ENCODE results near the gene TRPC6.

DNA sequence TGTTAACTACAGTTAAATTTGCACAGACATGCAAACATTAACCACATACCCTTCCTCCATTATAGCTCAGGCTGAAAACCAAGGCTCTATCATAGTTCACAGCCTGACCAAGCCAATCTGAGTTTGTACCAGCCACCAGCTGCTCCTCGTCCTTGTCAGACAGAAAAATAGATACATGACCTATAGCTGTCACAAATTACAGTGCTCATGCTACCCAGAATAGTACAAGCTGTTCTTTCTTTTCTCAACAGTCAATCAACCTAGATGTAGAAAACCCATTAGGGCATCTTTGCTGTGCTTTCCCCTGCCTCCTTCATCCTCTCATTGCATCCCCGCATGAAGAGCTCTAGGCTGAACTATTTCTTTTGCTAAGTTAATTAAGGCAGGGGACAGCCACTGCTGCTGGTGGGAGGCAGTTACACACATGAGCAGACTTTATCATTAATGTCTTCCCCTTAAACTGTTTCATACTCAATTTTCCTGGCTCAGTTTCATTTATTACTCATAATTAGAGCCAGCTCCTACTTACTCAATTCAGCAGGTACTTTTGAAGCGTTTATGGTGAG is 148.3 kb downstream of the TRPC6 start:
- TF ChIP-seq, protein P1, sequence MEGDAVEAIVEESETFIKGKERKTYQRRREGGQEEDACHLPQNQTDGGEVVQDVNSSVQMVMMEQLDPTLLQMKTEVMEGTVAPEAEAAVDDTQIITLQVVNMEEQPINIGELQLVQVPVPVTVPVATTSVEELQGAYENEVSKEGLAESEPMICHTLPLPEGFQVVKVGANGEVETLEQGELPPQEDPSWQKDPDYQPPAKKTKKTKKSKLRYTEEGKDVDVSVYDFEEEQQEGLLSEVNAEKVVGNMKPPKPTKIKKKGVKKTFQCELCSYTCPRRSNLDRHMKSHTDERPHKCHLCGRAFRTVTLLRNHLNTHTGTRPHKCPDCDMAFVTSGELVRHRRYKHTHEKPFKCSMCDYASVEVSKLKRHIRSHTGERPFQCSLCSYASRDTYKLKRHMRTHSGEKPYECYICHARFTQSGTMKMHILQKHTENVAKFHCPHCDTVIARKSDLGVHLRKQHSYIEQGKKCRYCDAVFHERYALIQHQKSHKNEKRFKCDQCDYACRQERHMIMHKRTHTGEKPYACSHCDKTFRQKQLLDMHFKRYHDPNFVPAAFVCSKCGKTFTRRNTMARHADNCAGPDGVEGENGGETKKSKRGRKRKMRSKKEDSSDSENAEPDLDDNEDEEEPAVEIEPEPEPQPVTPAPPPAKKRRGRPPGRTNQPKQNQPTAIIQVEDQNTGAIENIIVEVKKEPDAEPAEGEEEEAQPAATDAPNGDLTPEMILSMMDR (IDR thresholded peaks at IDR 0.05): no peak
- TF ChIP-seq POLR2A (IDR thresholded peaks at IDR 0.05): no peak
